IPS-20b (cell line): ENCODE results near the gene ICE2.

Source experiments
- H3K27ac ChIP-seq: one replicate; pipeline ENCODE4 v1.5.1; 2013; ENCODE audit warnings: low read length
- H3K27me3 ChIP-seq: 2 replicates; pipeline ENCODE4 v1.6.1; 2013; ENCODE audit warnings: mild to moderate bottlenecking, low read length, inconsistent platforms; ENCODE audit not compliant: insufficient read depth
- H3K36me3 ChIP-seq: 2 replicates; pipeline ENCODE4 v1.6.1; 2013; ENCODE audit warnings: low read depth, mild to moderate bottlenecking, inconsistent platforms, low read length, moderate library complexity; ENCODE audit not compliant: insufficient read depth
- H3K4me1 ChIP-seq: 2 replicates; pipeline ENCODE4 v1.6.1; 2013; ENCODE audit warnings: mild to moderate bottlenecking, control low read depth, inconsistent platforms, low read length, moderate library complexity; ENCODE audit not compliant: insufficient read depth
- H3K4me3 ChIP-seq: 2 replicates; pipeline ENCODE4 v1.5.1; 2013; ENCODE audit warnings: mild to moderate bottlenecking, low read length, inconsistent platforms
- H3K9ac ChIP-seq: 2 replicates; pipeline ENCODE4 v1.6.1; 2013; ENCODE audit warnings: low read depth, mild to moderate bottlenecking, inconsistent platforms, low read length, moderate library complexity
- H3K9me3 ChIP-seq: 2 replicates; pipeline ENCODE4 v1.6.1; 2013; ENCODE audit warnings: mild to moderate bottlenecking, low read depth, low read length, inconsistent platforms; ENCODE audit not compliant: insufficient read depth

The ICE2 gene

DNA sequence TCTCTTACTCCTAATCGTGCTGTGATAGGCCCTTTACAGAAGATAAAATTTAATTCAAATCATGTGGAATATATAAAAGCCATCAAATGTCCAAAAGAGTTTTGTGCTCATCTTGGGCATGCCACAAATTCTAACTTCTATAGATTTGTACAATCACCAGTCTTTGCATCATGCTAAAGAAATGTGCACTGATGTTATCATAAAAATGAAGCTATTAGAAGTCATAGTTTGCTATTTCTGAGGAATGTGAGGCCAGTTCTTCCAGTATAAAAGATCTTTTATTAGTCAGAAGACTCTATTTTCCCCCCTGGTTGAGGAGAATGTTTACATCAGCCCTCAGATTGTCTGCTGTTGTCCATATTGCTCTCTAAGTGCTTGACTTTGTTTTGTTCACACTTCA lies 79.0 kb downstream of the ICE2 start:
- Histone ChIP-seq H3K9me3 (no peaks in the 10 kb centered on the region), H3K9ac (no peak overlapping the region), H3K27ac (no peak overlapping the region), H3K36me3 (peaks cover 12% of the 10 kb centered on the region; the same call in 1 of the 2 replicates), H3K4me3 (no peak overlapping the region), H3K27me3 (peaks cover 30% of the 10 kb centered on the region; the same call in 1 of the 2 replicates), H3K4me1 (peaks cover 22% of the 10 kb centered on the region)

- peak overlapping the region; percentile 75; the same call in 1 of the 2 replicates for H3K9ac ChIP-seq
- peaks cover 30% of the 10 kb centered on the region; the same call in 1 of the 2 replicates for H3K27me3 ChIP-seq
- peaks cover 13% of the 10 kb centered on the region; the same call in 1 of the 2 replicates for H3K36me3 ChIP-seq
- peaks cover 22% of the 10 kb centered on the region for H3K4me1 ChIP-seq
- H3K27ac ChIP-seq, result no peak overlapping the region
- H3K4me3 ChIP-seq, result peak overlapping the region; percentile 87
- H3K9me3 ChIP-seq, result no peaks in the 10 kb centered on the region
These were observed 79.6 kb downstream of the ICE2 start for GRCh38 chr15:60399246-60399915.

- Histone ChIP-seq H3K4me1 (peaks cover 27% of the 10 kb centered on the region), H3K4me3 (peak within 1 kb of the TSS; percentile 87), H3K9ac (peak within 1 kb of the TSS; percentile 75), H3K27ac (no peak within 1 kb of the TSS), H3K9me3 (no peaks in the 10 kb centered on the region), H3K36me3 (peaks cover 15% of the 10 kb centered on the region; the same call in 1 of the 2 replicates), H3K27me3 (peaks cover 30% of the 10 kb centered on the region; the same call in 1 of the 2 replicates)
These were observed 81.0 kb downstream of the ICE2 start, which contains the start of gene ANXA2 for GRCh38 chr15:60397772-60398445. ANXA2 (minus strand) TSS chr15:60397986; CDS start chr15:60386075, 11,911 bp downstream.

DNA sequence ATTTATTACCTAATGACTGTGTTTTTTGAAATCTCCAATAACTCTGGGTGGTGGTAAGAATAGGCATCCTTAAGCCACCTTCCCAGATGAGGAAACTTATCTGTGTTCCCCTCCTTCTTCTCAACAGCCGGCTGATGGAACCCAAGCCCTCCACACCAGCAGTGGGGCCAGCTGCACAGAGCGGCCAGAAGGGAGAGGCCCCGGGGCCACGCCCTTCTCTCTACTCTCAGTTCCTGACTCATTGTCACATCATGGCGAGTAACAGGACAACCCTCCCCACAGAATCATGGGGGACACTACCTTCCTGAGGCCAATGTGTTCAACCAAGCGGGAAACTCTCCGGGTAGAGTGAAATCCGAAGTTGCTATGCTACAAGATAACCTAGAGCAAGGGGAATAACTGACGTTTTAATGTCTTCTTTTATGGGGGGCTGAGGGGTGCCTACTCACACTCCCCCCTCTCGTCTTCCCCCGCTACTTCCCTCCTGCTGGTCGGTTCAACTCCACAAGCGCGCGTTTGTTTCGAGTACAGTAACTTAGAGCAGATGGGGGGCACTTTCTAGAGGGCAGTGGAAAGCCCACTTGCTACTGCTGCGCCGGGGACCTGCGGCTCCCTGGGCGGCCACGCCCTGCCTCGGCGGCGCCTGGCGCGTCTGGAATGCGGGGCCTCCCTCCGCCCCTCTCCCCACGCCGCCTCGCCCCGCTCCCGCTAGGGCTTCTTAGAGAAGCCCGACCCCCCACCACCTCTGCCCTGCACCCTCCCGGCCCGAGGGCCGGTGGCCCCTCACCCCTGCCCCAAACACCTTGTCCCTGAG lies 81.8 kb downstream of the ICE2 start:
- Histone ChIP-seq H3K27ac (no peak overlapping the region), H3K4me3 (peak overlapping the region; percentile 87), H3K9ac (peak overlapping the region; percentile 71), H3K4me1 (peaks cover 30% of the 10 kb centered on the region), H3K27me3 (peaks cover 30% of the 10 kb centered on the region; the same call in 1 of the 2 replicates), H3K9me3 (no peaks in the 10 kb centered on the region), H3K36me3 (peaks cover 15% of the 10 kb centered on the region; the same call in 1 of the 2 replicates)

DNA sequence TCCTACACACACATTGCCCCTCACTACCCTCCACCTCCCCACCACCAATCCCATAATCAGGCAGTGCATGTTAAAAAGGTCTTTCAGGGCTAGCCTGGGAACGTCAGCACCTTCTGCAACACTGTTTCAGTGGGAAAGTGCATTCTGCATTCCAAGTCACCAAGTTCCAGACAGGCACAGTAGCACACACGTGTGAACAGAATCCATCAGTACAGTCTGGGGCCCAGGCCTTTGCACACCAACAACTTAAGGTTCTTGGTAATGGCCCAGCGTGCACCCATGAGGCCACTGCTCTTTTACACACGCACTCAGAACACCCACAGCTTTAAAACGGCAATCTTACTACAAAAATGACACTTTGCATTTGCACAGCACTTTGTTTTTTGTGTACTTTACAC lies 82.4 kb downstream of the ICE2 start:
- peak overlapping the region; percentile 87 for H3K4me3 ChIP-seq
- peaks cover 30% of the 10 kb centered on the region; the same call in 1 of the 2 replicates for H3K27me3 ChIP-seq
- peaks cover 36% of the 10 kb centered on the region for H3K4me1 ChIP-seq
- peaks cover 15% of the 10 kb centered on the region; the same call in 1 of the 2 replicates for H3K36me3 ChIP-seq
- no peak overlapping the region for H3K9ac ChIP-seq
- H3K9me3 ChIP-seq, result no peaks in the 10 kb centered on the region
- H3K27ac ChIP-seq, result no peak overlapping the region

DNA sequence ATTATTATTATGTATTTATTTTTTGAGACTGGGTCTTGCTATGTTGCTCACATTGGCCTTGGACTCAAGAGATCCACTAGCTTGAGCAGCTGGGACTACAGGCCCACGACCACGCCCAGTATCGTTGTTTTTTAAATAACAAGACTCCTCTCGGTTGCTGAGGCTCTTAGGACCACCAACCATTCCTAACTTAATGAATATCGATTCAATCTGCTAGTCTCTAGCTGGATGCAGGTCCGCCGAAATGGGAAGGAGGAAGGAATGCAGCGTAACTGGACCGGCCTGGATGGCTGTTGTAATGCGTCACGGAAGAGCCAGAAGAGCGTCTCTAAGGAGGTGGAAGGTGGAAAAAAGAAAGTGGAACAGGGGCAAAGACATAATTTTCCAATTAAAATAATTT lies 82.8 kb downstream of the ICE2 start:
- Histone ChIP-seq H3K9me3 (no peaks in the 10 kb centered on the region), H3K36me3 (peaks cover 15% of the 10 kb centered on the region; the same call in 1 of the 2 replicates), H3K4me1 (peaks cover 40% of the 10 kb centered on the region), H3K27me3 (peaks cover 30% of the 10 kb centered on the region; the same call in 1 of the 2 replicates), H3K9ac (no peak overlapping the region), H3K27ac (no peak overlapping the region), H3K4me3 (peak overlapping the region; percentile 87)

- Histone ChIP-seq H3K4me1 (peaks cover 45% of the 10 kb centered on the region), H3K27ac (no peak overlapping the region), H3K4me3 (peak overlapping the region; percentile 87; the same call in 1 of the 2 replicates), H3K9me3 (no peaks in the 10 kb centered on the region), H3K9ac (no peak overlapping the region), H3K36me3 (peaks cover 15% of the 10 kb centered on the region; the same call in 1 of the 2 replicates), H3K27me3 (peaks cover 30% of the 10 kb centered on the region; the same call in 1 of the 2 replicates)
These were observed 83.5 kb downstream of the ICE2 start for GRCh38 chr15:60395276-60396011.

- Histone ChIP-seq H3K4me1 (peaks cover 48% of the 10 kb centered on the region), H3K9ac (no peak overlapping the region), H3K4me3 (no peak overlapping the region), H3K27ac (no peak overlapping the region), H3K36me3 (peaks cover 15% of the 10 kb centered on the region; the same call in 1 of the 2 replicates), H3K27me3 (peaks cover 26% of the 10 kb centered on the region; the same call in 1 of the 2 replicates), H3K9me3 (no peaks in the 10 kb centered on the region)
These were observed 84.2 kb downstream of the ICE2 start for GRCh38 chr15:60394689-60395097.

GRCh38 chr15:60392986-60393790 lies 85.8 kb downstream of the ICE2 start:
- H3K4me1 ChIP-seq, result peaks cover 40% of the 10 kb centered on the region
- H3K4me3 ChIP-seq, result no peak overlapping the region
- peaks cover 15% of the 10 kb centered on the region; the same call in 1 of the 2 replicates for H3K36me3 ChIP-seq
- H3K9me3 ChIP-seq, result no peaks in the 10 kb centered on the region
- no peak overlapping the region for H3K9ac ChIP-seq
- H3K27me3 ChIP-seq, result peaks cover 11% of the 10 kb centered on the region; the same call in 1 of the 2 replicates
- H3K27ac ChIP-seq, result no peak overlapping the region

DNA sequence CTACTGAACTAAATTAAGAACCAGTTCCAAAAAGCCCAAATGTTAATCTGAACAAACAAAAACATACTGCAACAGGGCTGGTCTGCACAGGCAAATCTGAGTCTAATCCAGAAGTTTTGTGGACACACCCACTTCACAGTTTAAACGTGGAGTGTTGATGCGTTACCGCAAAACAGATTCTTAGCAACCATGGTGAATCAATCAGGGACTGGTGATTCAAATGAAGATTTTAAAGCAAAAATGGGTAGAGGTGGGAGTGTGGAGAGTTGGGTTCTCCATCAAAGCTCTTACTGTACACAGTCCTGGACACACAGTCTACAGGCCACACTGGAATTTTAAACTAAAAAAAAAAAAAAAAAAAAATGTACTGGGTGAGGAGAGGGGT lies 86.3 kb downstream of the ICE2 start:
- peaks cover 9% of the 10 kb centered on the region; the same call in 1 of the 2 replicates for H3K27me3 ChIP-seq
- H3K9me3 ChIP-seq, result no peaks in the 10 kb centered on the region
- H3K9ac ChIP-seq, result no peak overlapping the region
- peaks cover 15% of the 10 kb centered on the region; the same call in 1 of the 2 replicates for H3K36me3 ChIP-seq
- peaks cover 40% of the 10 kb centered on the region for H3K4me1 ChIP-seq
- H3K4me3 ChIP-seq, result no peak overlapping the region
- H3K27ac ChIP-seq, result no peak overlapping the region
